Colonic mucosa (tissue), 4 donors: ENCODE data around the gene SVIL. TPM values are rescaled to one million over a fixed set of nuclear protein-coding genes. Genes with fewer than 3 reads are reported as not detected.
"Not testable (repeated sequence)": the region's sequence is repeated elsewhere in the genome, so short reads cannot be mapped to it uniquely, and the experiment has no call there.

Source experiments
- DNase-seq: peaks from one replicate; pipeline ENCODE4 v3.0.0-alpha.2; 2020
- H3K27ac ChIP-seq: fragments of 200-600 bp; one replicate; pipeline ENCODE4 v1.8.0; 2021
- H3K27me3 ChIP-seq: fragments of 200-600 bp; one replicate; pipeline ENCODE4 v1.8.0; 2021
- H3K36me3 ChIP-seq: fragments of 200-600 bp; one replicate; pipeline ENCODE4 v1.8.0; 2021
- H3K4me1 ChIP-seq: fragments of 200-600 bp; one replicate; pipeline ENCODE4 v1.8.0; 2021; ENCODE audit warnings: mild to moderate bottlenecking
- H3K4me3 ChIP-seq: fragments of 200-600 bp; one replicate; pipeline ENCODE4 v1.8.0; 2021
- H3K9ac ChIP-seq, 2 donors: one replicate each; pipeline ENCODE4 v1.7.0; 2013; ENCODE audit warnings: control low read depth in 2 of 2, low read depth in 2 of 2, low read length in 2 of 2
- H3K9me3 ChIP-seq: fragments of 200-600 bp; one replicate; pipeline ENCODE4 v1.8.0; 2021
- intact Hi-C: fragments of 100-400 bp; cut with DNase I; formaldehyde crosslinking; loops from one replicate; pipeline ENCODE4 v1.14.1; 2022
- total RNA-seq, 2 donors: library from RNA; stranded (reverse); fragmentation: NEBNext Ultra II Directional in 1 of 2; extraction: Animal tissue kit (Norgen Biotek cat#: 25700) in 1 of 2; gene quantifications; one replicate each; pipeline ENCODE4 v1.2.1, GENCODE V29; 2021
- TF ChIP-seq, protein P1 (sequence below): fragments of 200-600 bp; IDR thresholded peaks from one replicate; pipeline ENCODE4 v1.8.0; 2022; ENCODE audit warnings: antibody characterized with exemption, mild to moderate bottlenecking
- donor health status: healthy.
- donor health status: DM: no; HTN: no; CAD: no.
- donor health status: DM: no; HTN: no; CAD: no.

SVIL gene
- total RNA-seq, 2 donors from 2014 or later: 62.6 to 132 TPM

DNA sequence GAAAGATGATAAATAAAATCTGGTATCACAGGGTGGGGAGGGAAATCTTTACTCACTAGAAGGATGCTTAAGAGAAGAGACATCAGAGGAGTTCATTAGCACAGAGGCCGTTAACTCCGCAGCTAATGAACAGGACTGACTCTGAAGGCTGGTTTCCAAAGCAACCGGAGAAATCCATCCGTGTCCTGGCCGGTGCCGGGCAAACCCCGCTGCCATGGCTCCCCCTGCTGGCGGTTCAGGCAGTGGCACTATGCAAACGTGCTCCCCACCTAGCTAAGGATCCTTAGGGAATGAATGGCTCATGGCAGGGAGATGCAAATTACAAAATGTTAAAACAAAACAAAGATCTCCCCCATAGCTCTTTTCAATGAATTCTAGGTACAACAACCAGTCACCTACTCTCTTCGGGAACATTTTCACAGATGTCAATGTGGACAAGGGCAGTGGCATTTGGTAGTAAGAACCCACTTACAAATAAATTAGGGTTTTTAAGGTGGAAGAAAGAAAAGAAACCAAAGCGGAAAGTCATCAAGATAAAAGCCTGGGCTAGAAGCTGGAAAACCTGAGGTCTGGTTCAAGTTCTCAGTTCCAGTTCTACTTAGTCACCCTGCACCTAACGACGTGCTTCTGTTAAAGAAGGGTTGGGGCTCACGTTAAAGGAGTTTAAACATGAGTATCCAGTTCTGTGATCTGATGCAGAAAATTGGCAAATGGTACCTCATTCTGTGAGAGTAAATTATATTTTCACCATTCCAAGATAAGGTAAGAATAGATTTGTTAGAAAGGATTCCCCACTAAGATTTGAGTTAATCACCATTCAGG, 138.2 kb downstream of the SVIL start:
- TF ChIP-seq, protein P1, sequence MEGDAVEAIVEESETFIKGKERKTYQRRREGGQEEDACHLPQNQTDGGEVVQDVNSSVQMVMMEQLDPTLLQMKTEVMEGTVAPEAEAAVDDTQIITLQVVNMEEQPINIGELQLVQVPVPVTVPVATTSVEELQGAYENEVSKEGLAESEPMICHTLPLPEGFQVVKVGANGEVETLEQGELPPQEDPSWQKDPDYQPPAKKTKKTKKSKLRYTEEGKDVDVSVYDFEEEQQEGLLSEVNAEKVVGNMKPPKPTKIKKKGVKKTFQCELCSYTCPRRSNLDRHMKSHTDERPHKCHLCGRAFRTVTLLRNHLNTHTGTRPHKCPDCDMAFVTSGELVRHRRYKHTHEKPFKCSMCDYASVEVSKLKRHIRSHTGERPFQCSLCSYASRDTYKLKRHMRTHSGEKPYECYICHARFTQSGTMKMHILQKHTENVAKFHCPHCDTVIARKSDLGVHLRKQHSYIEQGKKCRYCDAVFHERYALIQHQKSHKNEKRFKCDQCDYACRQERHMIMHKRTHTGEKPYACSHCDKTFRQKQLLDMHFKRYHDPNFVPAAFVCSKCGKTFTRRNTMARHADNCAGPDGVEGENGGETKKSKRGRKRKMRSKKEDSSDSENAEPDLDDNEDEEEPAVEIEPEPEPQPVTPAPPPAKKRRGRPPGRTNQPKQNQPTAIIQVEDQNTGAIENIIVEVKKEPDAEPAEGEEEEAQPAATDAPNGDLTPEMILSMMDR: peak; percentile 89
- Histone ChIP-seq H3K36me3 (peaks cover 3% of the 10 kb centered on the region), H3K4me3 (no peak overlapping the region), H3K27ac (no peak overlapping the region), H3K27me3 (no peaks in the 10 kb centered on the region), H3K9ac (no peak overlapping the region), H3K4me1 (no peaks in the 10 kb centered on the region), H3K9me3 (no peaks in the 10 kb centered on the region)
- peak; percentile 79 for DNase-seq
- intact Hi-C loops: no loop called here

DNA sequence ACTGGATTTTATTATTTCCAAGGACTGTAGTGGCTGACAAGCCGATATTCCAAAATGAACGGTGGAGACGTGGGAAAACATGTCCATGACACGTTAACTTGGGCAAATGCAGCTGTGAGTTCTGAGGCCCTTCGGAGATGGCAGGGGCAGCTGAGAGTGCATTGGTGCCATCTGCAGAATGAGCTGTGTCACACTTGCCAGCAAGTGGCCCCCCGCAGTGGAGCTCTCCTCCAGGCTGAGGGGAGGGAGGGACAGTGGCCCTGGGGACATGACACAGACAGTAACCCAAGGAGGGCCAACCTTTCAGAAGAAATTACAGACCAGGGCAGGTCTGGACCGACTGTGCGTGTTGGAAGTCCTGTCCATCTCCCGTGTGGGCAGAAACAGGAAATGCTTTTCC, 139.4 kb downstream of the SVIL start:
- no peaks in the 10 kb centered on the region for H3K27me3 ChIP-seq
- TF ChIP-seq, protein P1: no peak
- H3K9ac ChIP-seq: no peak overlapping the region
- DNase-seq: no peak
- no peak overlapping the region for H3K27ac ChIP-seq
- H3K4me1 ChIP-seq: no peaks in the 10 kb centered on the region
- no peak overlapping the region for H3K4me3 ChIP-seq
- intact Hi-C loops: no loop called here
- peaks cover 3% of the 10 kb centered on the region for H3K36me3 ChIP-seq
- no peaks in the 10 kb centered on the region for H3K9me3 ChIP-seq

DNA sequence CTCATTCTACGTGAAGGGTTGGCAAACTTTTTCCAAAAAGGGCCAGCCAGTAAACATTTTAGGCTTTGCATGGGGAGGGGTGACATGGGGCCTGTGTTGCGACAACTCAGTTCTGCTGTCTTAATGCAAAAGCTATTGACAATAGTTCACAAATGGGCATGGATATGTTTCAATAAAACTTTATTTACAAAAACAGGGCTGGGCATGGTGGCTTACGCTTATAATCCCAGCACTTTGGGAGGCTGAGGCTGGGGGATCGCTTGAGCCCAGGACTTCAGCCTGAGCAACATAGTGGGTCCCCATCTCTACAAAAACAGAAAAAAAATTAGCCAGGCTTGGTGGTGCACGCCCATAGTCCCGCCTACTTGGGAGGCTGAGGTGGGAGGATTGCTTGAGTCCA, 141.1 kb downstream of the SVIL start:
- H3K4me1 ChIP-seq: no peaks in the 10 kb centered on the region
- no peak overlapping the region for H3K4me3 ChIP-seq
- H3K27ac ChIP-seq: no peak overlapping the region
- H3K9ac ChIP-seq: no peak overlapping the region
- intact Hi-C loops: no loop called here
- H3K9me3 ChIP-seq: no peaks in the 10 kb centered on the region
- H3K36me3 ChIP-seq: peaks cover 3% of the 10 kb centered on the region
- TF ChIP-seq, protein P1: no peak
- DNase-seq: no peak
- no peaks in the 10 kb centered on the region for H3K27me3 ChIP-seq

DNA sequence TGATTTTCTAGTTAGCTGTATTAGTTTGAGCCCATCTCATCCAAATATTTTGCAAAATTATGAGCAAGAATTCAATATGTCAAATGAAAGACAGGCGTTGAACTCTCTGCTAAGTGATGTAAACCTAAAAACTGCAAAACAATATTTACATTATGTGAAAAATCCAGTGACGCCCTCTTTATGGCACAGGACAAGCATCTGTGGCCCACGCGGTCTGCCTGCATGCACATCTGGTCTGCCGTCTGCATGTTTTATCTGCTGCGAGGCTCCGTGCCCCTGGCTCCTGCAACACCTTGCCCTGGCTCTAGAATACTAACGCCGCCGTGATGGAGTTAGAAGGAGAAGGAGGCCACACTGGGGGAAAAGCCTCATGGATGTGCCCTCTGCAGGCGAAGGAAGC, 142.0 kb downstream of the SVIL start:
- TF ChIP-seq, protein P1: no peak
- H3K27ac ChIP-seq: no peak overlapping the region
- no peak overlapping the region for H3K4me3 ChIP-seq
- no peak for DNase-seq
- H3K36me3 ChIP-seq: peaks cover 3% of the 10 kb centered on the region
- no peak overlapping the region for H3K9ac ChIP-seq
- H3K27me3 ChIP-seq: no peaks in the 10 kb centered on the region
- intact Hi-C loops: no loop called here
- no peaks in the 10 kb centered on the region for H3K9me3 ChIP-seq
- no peaks in the 10 kb centered on the region for H3K4me1 ChIP-seq

DNA sequence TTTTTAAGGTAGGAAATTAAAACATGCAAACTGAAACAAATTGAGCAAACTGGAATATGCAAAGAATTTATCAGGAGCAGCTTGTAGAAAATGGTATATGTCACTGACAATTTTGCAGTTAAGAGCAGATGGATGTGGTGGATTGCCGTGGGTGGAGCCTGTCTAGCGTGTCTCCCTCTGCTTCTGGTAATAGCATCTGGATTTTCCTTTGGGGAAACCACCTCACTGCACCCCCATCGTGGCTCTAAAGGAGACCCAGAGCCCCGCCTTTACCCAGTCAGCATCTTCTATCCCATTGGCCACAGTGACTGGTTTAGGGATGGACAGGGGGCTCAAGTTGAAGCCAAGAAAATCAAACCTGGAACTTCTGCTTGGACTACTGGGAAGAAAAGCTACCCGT, 142.9 kb downstream of the SVIL start:
- TF ChIP-seq, protein P1: no peak
- Histone ChIP-seq H3K4me1 (no peaks in the 10 kb centered on the region), H3K9me3 (no peaks in the 10 kb centered on the region), H3K27ac (no peak overlapping the region), H3K4me3 (no peak overlapping the region), H3K9ac (no peak overlapping the region), H3K27me3 (no peaks in the 10 kb centered on the region), H3K36me3 (peaks cover 3% of the 10 kb centered on the region)
- DNase-seq: no peak
- intact Hi-C loops: no loop called here

DNA sequence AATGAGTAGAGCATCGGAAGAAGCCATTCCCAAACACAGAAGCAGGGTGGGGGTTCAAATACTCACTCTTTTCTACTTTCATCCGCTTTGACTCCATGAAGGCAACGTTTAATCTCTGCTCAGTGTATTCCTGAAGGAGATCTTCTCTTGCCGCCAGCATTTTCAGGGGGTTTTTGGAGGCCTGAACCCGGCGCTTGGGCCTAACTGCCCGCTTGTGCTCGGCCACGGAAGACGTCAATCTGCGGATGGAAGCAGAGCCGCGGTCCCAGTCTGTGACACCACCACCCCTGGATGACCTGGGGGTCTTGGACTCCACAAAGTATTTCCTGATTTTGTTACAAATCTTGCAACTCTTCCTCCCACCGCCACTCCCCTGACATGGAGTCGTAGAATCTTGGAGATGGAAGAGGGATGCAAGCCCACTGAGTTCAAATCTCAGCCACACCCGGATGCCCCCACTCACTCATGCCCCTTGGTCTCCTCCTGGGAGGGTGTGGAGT, 143.9 kb downstream of the SVIL start:
- H3K9ac ChIP-seq, H3K27ac ChIP-seq, H3K4me1 ChIP-seq, H3K9me3 ChIP-seq, intact Hi-C loops, H3K4me3 ChIP-seq, H3K36me3 ChIP-seq, DNase-seq, H3K27me3 ChIP-seq: not testable (repeated sequence)

DNA sequence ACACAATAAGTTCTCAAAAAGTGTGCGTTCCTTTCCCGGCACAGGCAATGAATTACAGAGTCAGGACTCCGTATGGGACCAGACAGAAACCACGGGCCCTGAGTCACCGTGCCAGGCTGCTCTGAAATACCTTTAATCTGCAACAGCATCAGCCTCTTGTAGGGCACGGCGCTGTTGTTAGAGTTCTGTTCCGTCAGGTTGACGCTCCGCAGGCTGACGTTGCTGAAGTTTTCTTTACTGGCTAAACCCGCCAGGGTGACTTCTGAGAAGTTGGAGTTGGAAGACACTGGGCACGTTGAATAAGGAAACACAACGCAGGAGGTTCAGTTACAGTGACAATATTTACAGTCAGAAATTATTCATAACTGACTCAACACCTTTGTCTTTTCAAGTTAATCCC, 146.3 kb downstream of the SVIL start:
- DNase-seq, H3K4me1 ChIP-seq, H3K4me3 ChIP-seq, H3K9me3 ChIP-seq, H3K27ac ChIP-seq, H3K9ac ChIP-seq, intact Hi-C loops, H3K27me3 ChIP-seq: not testable (repeated sequence)
- H3K36me3 ChIP-seq: peaks cover 11% of the 10 kb centered on the region

DNA sequence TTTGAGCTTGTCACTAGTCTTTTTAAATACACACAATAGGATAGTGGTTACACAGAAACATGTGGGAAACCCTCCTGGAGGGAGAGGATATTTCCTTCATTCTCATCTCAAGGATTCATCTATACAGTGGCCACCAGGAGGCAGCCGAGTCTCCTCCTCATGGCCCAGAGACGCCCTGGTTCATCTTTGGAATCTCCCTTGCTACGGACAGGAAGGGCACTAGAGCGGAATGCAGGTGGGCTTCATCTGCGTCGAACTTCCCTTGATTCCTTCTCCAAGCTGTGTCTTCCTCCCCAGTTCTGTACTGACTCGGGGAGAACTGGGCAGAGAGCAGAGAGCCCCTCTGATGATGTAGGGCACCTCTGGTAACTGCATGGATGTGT, 146.9 kb downstream of the SVIL start:
- DNase-seq, H3K9me3 ChIP-seq, H3K27ac ChIP-seq, H3K27me3 ChIP-seq, H3K4me3 ChIP-seq, intact Hi-C loops, H3K4me1 ChIP-seq, H3K9ac ChIP-seq: not testable (repeated sequence)
- peaks cover 11% of the 10 kb centered on the region for H3K36me3 ChIP-seq
